ENCODE results near the gene NREP. TPM values are rescaled to one million over a fixed set of nuclear protein-coding genes. Genes with fewer than 3 reads are reported as not detected.

NREP gene
- total and polyA plus RNA-seq, 7 donors, result 4.7 to 15.1 (median 5.5) TPM

DNA sequence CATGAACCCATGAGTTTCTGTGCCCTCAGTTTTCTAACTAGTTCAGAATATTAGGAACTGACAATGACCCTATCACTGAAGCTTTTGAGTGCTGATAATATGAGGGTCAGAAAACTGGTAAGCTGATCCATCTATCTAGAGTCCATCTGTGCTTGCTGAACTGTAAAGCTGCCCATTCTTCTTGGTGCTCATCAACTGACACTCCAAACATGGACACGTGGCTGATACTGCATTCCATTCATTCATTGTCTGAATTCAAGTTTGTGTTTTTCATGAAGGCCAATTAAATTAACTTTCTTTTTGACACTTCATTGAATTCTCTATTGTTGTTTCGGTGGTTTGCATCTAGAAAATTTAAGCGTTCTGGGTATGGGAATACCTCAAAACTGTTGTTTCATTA lies 17.6 kb downstream of the NREP start:
- DNase-seq (no peak), ATAC-seq (no peak)
- H3K27ac ChIP-seq, result no peak overlapping the region
- no peaks in the 10 kb centered on the region for H3K36me3 ChIP-seq (ENCODE audit: insufficient read depth in 1 of 2, low read depth in 1 of 2)
- 69 to 72% (median 71%) methylated on average over 3 of the region's 3 CpGs for WGBS, 3 donors
- H3K27me3 ChIP-seq (ENCODE audit: insufficient read depth in 3 of 3, low read length in 2 of 3), result no peaks in the 10 kb centered on the region
- H3K9me3 ChIP-seq, result no peaks in the 10 kb centered on the region
- H3K4me1 ChIP-seq, result peaks cover 90% of the 10 kb centered on the region
- H3K4me3 ChIP-seq, result no peak overlapping the region
- intact Hi-C loops (cut with DNase I), result loop anchor here in 1 of 2 donors (10.0 kb wide), 1 partner anchor 405 kb away; no protein-coding TSS in a partner anchor
- TF ChIP-seq, protein P1, sequence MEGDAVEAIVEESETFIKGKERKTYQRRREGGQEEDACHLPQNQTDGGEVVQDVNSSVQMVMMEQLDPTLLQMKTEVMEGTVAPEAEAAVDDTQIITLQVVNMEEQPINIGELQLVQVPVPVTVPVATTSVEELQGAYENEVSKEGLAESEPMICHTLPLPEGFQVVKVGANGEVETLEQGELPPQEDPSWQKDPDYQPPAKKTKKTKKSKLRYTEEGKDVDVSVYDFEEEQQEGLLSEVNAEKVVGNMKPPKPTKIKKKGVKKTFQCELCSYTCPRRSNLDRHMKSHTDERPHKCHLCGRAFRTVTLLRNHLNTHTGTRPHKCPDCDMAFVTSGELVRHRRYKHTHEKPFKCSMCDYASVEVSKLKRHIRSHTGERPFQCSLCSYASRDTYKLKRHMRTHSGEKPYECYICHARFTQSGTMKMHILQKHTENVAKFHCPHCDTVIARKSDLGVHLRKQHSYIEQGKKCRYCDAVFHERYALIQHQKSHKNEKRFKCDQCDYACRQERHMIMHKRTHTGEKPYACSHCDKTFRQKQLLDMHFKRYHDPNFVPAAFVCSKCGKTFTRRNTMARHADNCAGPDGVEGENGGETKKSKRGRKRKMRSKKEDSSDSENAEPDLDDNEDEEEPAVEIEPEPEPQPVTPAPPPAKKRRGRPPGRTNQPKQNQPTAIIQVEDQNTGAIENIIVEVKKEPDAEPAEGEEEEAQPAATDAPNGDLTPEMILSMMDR (IDR thresholded peaks at IDR 0.05), result no peak

DNA sequence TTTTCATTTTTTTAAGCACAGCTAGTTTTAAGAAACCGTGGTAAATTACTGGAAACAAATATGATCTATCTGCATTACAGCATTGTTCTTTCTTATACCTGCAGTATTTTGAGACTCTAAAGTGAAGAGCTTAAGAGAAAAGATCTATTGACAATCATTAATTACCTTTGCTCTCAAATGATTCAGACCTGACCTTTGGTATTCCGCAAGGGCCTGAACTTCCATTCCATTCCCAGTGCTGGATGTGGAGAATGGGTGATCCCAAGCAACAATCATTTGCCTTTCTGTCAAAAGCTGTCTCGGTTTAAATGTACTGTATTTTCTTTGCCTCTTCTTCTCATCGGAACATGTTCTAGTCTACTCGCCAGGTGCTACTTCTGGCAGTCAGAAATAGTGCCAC lies 18.9 kb downstream of the NREP start:
- TF ChIP-seq, protein P1 (IDR thresholded peaks at IDR 0.05), result no peak
- no peak for ATAC-seq
- H3K9me3 ChIP-seq, result no peaks in the 10 kb centered on the region
- no peaks in the 10 kb centered on the region for H3K27me3 ChIP-seq (ENCODE audit: insufficient read depth in 3 of 3, low read length in 2 of 3)
- no peak overlapping the region for H3K27ac ChIP-seq
- no peak overlapping the region for H3K4me3 ChIP-seq
- DNase-seq, result no peak
- intact Hi-C loops (cut with DNase I), result loop anchor here in 1 of 2 donors (10.0 kb wide), 1 partner anchor 407 kb away; no protein-coding TSS in a partner anchor
- 42 to 68% (median 54%) methylated on average over 5 of the region's 5 CpGs for WGBS, 3 donors
- no peaks in the 10 kb centered on the region for H3K36me3 ChIP-seq (ENCODE audit: insufficient read depth in 1 of 2, low read depth in 1 of 2)
- peaks cover 82% of the 10 kb centered on the region for H3K4me1 ChIP-seq

DNA sequence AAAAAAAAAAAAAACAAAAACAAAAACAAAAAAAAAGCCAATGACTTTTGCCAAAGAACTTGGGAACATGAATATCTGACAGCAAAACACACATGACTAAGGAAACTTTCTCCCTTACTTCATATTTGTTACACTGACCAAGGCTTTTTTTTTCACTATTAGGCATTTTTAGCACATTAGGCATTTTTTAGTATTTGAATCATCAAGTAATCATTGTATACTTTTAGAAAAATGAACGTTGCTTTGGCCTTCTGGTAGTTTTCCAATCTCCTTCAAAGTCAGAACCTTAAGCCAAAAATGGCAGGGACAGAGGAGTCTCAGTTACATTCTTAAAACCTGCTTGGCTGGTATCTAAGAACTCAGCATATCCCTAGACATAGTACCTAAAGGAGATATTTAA lies 19.3 kb downstream of the NREP start:
- Histone ChIP-seq H3K4me3 (no peak overlapping the region), H3K4me1 (peaks cover 78% of the 10 kb centered on the region), H3K36me3 (ENCODE audit: insufficient read depth in 1 of 2, low read depth in 1 of 2) (no peaks in the 10 kb centered on the region), H3K27me3 (ENCODE audit: insufficient read depth in 3 of 3, low read length in 2 of 3) (no peaks in the 10 kb centered on the region), H3K9me3 (no peaks in the 10 kb centered on the region), H3K27ac (peak overlapping the region; percentile 31)
- TF ChIP-seq, protein P1 (IDR thresholded peaks at IDR 0.05), result no peak
- intact Hi-C loops (cut with DNase I), result loop anchor here in 1 of 2 donors (10.0 kb wide), 1 partner anchor 407 kb away; no protein-coding TSS in a partner anchor
- 4 to 6% (median 6%) methylated on average over 1 of the region's 1 CpG for WGBS, 3 donors
- ATAC-seq (no peak), DNase-seq (no peak)

DNA sequence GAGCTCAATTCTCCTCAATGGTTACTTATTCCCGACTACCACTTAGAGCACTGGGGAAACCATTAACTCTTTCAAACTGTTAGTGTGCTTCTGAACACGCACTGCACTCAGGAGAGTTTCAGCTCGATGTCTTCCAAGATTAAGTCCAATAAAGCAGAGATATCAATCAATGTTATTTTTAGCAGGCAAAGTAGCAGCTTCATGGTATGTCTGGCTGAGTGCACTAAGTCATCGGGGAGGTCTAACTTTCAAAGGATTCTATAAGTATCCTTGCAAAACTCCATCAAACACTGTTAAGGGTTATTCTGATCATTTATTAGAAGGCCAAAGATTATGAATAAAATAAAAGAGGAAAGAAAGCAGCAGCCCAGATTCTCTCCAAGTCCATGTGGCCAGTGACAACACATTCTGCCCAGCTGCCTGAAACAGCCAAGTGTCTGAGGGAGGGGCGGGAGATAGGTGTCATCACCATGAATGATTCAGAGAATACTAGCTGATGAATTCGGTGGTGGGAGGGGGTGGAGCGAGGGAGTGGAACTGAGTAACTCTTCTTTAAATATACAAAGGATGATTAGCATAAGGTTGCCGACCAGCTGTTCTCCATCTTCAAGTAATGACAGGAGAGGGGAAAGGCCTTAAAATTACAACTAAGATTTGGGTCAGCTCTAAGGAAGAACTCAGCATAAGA lies 21.3 kb downstream of the NREP start:
- 19 to 28% (median 24%) methylated on average over 8 of the region's 8 CpGs for WGBS, 3 donors
- peak overlapping the region; percentile 81 for H3K27ac ChIP-seq
- DNase-seq (peak; percentile 77 to 88), ATAC-seq (peak; percentile 95 to 99 (median 99))
- peaks cover 61% of the 10 kb centered on the region for H3K4me1 ChIP-seq
- intact Hi-C loops (cut with DNase I), result loop anchor here in 1 of 2 donors (10.0 kb wide), 1 partner anchor 409 kb away; no protein-coding TSS in a partner anchor
- H3K4me3 ChIP-seq, result peak overlapping the region; percentile 20
- no peaks in the 10 kb centered on the region for H3K9me3 ChIP-seq
- H3K27me3 ChIP-seq (ENCODE audit: insufficient read depth in 3 of 3, low read length in 2 of 3), result no peaks in the 10 kb centered on the region
- H3K36me3 ChIP-seq (ENCODE audit: insufficient read depth in 1 of 2, low read depth in 1 of 2), result no peaks in the 10 kb centered on the region
- TF ChIP-seq, protein P1 (IDR thresholded peaks at IDR 0.05), result no peak
